ENCODE data around the gene LRRC9.
"Not testable (repeated sequence)": the region's sequence is repeated elsewhere in the genome, so short reads cannot be mapped to it uniquely, and the experiment has no call there.

- TF ChIP-seq CTCF, POLR2A (IDR thresholded peaks at IDR 0.05): not testable (repeated sequence)
These were observed 37.9 kb downstream of the LRRC9 start for GRCh38 chr14:59957890-59958289.
